Fibroblast of the aortic adventitia (primary cell): ENCODE measurements around the gene GAK. TPM values are rescaled to one million over a fixed set of nuclear protein-coding genes. Genes with fewer than 3 reads are reported as not detected.

Source experiments
- DNase-seq: peaks from one replicate; pipeline ENCODE4 v3.0.0-alpha.2; 2010; ENCODE audit warnings: low read depth
- H3K4me3 ChIP-seq: 2 replicates; pipeline ENCODE4 v1.5.1; 2011; ENCODE audit warnings: low read depth, mild to moderate bottlenecking, control low read depth, low read length, moderate library complexity
- CTCF ChIP-seq: IDR thresholded peaks from 2 replicates; pipeline ENCODE4 v1.5.1; 2011; ENCODE audit warnings: mild to moderate bottlenecking, low read length, control low read depth, inconsistent platforms; ENCODE audit not compliant: insufficient read depth
- total RNA-seq: library from RNA; depleted of rRNA; stranded (reverse); fragments of >200 nt; gene quantifications from 2 replicates; pipeline ENCODE4 v1.2.3, GENCODE V29; 2012; ENCODE audit warnings: low replicate concordance

The GAK gene
- total RNA-seq, 1 donor, result 49.4 TPM

GRCh38 chr4:850323-850945, 81.7 kb downstream of the GAK start:
- H3K4me3 ChIP-seq, result no peak overlapping the region
- no peak for DNase-seq
- TF ChIP-seq CTCF, result no peak

- DNase-seq, result no peak
- H3K4me3 ChIP-seq, result no peak overlapping the region
- TF ChIP-seq CTCF, result no peak
Observed at GRCh38 chr4:849478-850175, 82.5 kb downstream of the GAK start.

GRCh38 chr4:848803-849477, 83.2 kb downstream of the GAK start:
- no peak for TF ChIP-seq CTCF
- H3K4me3 ChIP-seq, result no peak overlapping the region
- no peak for DNase-seq

GRCh38 chr4:848307-848691, 83.8 kb downstream of the GAK start:
- TF ChIP-seq CTCF, result no peak
- H3K4me3 ChIP-seq, result no peak overlapping the region
- DNase-seq, result no peak

- H3K4me3 ChIP-seq, result no peak overlapping the region
- peak; percentile 36 for DNase-seq
- TF ChIP-seq CTCF, result no peak
Observed at GRCh38 chr4:845836-846251, 86.3 kb downstream of the GAK start.

GRCh38 chr4:845233-845835, 86.8 kb downstream of the GAK start:
- no peak for TF ChIP-seq CTCF
- peak; percentile 47 for DNase-seq
- no peak overlapping the region for H3K4me3 ChIP-seq
